K562 (cell line): ENCODE data around the gene ISG20L2. TPM values are rescaled to one million over a fixed set of nuclear protein-coding genes. Genes with fewer than 3 reads are reported as not detected.

Experiments used
- ARID2 ChIP-seq: fragments of 450-650 bp; IDR thresholded peaks from 2 replicates; pipeline ENCODE4 v1.6.1; 2017; ENCODE audit warnings: antibody characterized with exemption, mild to moderate bottlenecking
- CCAR2 ChIP-seq: fragments of 200-400 bp; formaldehyde crosslinking; IDR thresholded peaks from 2 replicates; pipeline ENCODE4 v1.6.1; 2017; ENCODE audit warnings: mild to moderate bottlenecking, low read depth, low read length
- GABPB1 ChIP-seq: sonication (generic); formaldehyde crosslinking; IDR thresholded peaks from 2 replicates; pipeline ENCODE4 v1.8.0; 2022; ENCODE audit warnings: mild to moderate bottlenecking, missing genetic modification reagents
- HNRNPK ChIP-seq: fragments of 200-400 bp; formaldehyde crosslinking; IDR thresholded peaks from one replicate; pipeline ENCODE4 v1.6.1; 2018; ENCODE audit warnings: mild to moderate bottlenecking, low read depth, low read length; ENCODE audit not compliant: poor library complexity, severe bottlenecking
- NCOA1 ChIP-seq: fragments of 450-650 bp; IDR thresholded peaks from 2 replicates; pipeline ENCODE4 v1.6.1; 2016; ENCODE audit warnings: low read depth
- NR2C2 ChIP-seq, 2 experiments: fragments of 200-800 bp in 1 of 2; sonication (Bioruptor generic) in 1 of 2; sonication (generic) in 1 of 2; formaldehyde crosslinking in 1 of 2; IDR thresholded peaks; 2 replicates each; pipeline versions ENCODE4 v1.6.1 to v1.8.0; 2016 to 2022; ENCODE audit warnings: mild to moderate bottlenecking in 1 of 2, missing compliant biosample characterization in 1 of 2, missing genetic modification characterization in 1 of 2, missing genetic modification reagents in 1 of 2
- POLR2G ChIP-seq: fragments of 200-400 bp; formaldehyde crosslinking; IDR thresholded peaks from 2 replicates; pipeline ENCODE4 v1.6.1; 2017; ENCODE audit warnings: low read depth, mild to moderate bottlenecking, antibody characterized with exemption, low read length, moderate library complexity
- RBM39 ChIP-seq: fragments of 200-400 bp; formaldehyde crosslinking; optimal IDR thresholded peaks from 2 replicates; pipeline ENCODE3; 2018; ENCODE audit warnings: low read depth, low read length
- U2AF2 ChIP-seq: fragments of 200-400 bp; formaldehyde crosslinking; optimal IDR thresholded peaks from 2 replicates; pipeline ENCODE3; 2017; ENCODE audit warnings: low read depth, mild to moderate bottlenecking, low read length
- WHSC1 ChIP-seq: IDR thresholded peaks from one replicate; pipeline ENCODE4 v1.6.1; 2012; ENCODE audit warnings: low read length, control low read depth, inconsistent platforms
- ZEB2 ChIP-seq: fragments of 450-650 bp; IDR thresholded peaks from 2 replicates; pipeline ENCODE4 v1.6.1; 2016
- ZNF347 ChIP-seq: fragments of 450-650 bp; formaldehyde crosslinking; IDR thresholded peaks from 2 replicates; pipeline ENCODE4 v1.4.0; 2020; ENCODE audit warnings: low read depth, mild to moderate bottlenecking, moderate library complexity
- polyA plus RNA-seq, 8 experiments: library from polyadenylated mRNA; depleted of rRNA in 4 of 8; stranded (reverse) in 5 of 8; unstranded in 3 of 8; fragments of >200 nt; fragmentation: Nextera tagmentation in 2 of 8; fragmentation: Illumina TruSeq in 1 of 8; extraction: Ambion mirVana in 2 of 8; extraction: Trizol in 1 of 8; gene quantifications; 2 replicates each; pipeline versions ENCODE4 v1.2.1 to v1.2.3, GENCODE V29; 2011 to 2014; ENCODE audit warnings: inconsistent platforms in 1 of 8, missing spikeins in 1 of 8
- total RNA-seq, 7 experiments: library from RNA; depleted of rRNA in 6 of 7; stranded (reverse); fragments of >200 nt in 6 of 7; fragmentation: Illumina TruSeq in 2 of 7; extraction: Trizol in 2 of 7; gene quantifications; 2 replicates each; pipeline versions ENCODE4 v1.2.1 to v1.2.3, GENCODE V29; 2011 to 2021; ENCODE audit warnings: low replicate concordance in 1 of 7
- TF ChIP-seq, protein P1 (sequence below): sonication (generic); formaldehyde crosslinking; IDR thresholded peaks from 2 replicates; pipeline ENCODE4 v1.5.0; 2020; ENCODE audit warnings: missing genetic modification reagents
- TF ChIP-seq, protein P2 (sequence below), 2 experiments: fragments of 450-650 bp; IDR thresholded peaks; 2 replicates each; pipeline ENCODE4 v1.6.1; 2018; ENCODE audit warnings: mild to moderate bottlenecking in 2 of 2, low read depth in 1 of 2; ENCODE audit not compliant: partially characterized antibody in 2 of 2
- TF ChIP-seq, protein P3 (sequence below): fragments of 450-650 bp; formaldehyde crosslinking; IDR thresholded peaks from 2 replicates; pipeline ENCODE4 v1.4.0; 2020; ENCODE audit warnings: mild to moderate bottlenecking, mixed read lengths
- TF ChIP-seq, protein P4 (sequence below): fragments of 450-650 bp; IDR thresholded peaks from 2 replicates; pipeline ENCODE4 v1.6.1; 2018; ENCODE audit warnings: mild to moderate bottlenecking, low read depth; ENCODE audit not compliant: partially characterized antibody
- TF ChIP-seq, protein P5 (sequence below): IDR thresholded peaks from 2 replicates; pipeline ENCODE4 v1.6.1; 2011; ENCODE audit not compliant: insufficient read length; ENCODE audit errors: extremely low read depth

Gene ISG20L2
- total and polyA plus RNA-seq, 9 of the 15 experiments (the other 6 are each of a cell fraction or from before 2014, with no cell fraction given), result 21.3 to 130 (median 50.3) TPM

DNA sequence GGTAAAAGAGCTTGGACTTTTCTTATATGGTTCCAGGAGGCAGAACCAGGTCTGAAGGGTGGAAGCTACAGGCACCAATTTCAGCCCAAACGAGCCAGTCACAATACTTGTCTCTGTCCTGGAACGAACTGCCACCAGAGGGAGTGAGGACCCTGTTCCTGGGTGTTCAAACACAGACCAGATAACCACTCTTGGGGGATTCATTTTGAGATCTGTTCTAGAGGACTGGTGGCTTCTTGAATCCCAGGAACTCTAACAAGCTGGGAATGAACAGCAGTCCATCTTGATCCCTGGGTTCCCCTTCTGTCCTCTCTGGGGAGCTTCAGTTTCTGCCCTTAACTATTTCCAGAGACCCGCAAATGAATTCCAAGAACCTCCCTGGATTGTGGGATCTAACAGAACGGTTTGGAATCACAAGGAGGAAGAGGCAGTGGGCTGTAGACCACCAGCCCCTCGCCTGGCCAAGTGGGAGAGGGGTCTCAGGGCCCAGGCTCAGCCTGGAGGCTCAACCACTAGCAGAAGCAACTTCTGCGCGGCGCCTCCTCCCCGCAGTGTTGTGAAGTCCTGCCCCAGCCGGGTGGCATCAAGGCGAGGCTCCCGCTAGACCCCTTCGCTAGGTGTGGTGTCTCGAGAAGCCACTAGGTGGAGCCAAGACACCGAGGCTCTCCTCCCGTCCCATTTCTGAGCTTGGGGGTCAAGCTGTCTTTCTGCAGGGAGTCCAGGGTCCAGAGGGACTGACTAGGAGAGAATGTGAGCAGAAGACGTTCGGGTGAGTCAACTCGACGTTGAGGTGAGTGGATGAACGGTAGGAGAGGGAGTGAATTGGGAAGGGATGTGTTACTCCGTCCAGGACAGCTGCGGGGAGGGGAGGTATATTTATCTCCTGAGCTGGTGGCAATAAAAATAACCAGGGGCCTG is 39.3 kb downstream of the ISG20L2 start (continued):
- TF ChIP-seq, protein P1, sequence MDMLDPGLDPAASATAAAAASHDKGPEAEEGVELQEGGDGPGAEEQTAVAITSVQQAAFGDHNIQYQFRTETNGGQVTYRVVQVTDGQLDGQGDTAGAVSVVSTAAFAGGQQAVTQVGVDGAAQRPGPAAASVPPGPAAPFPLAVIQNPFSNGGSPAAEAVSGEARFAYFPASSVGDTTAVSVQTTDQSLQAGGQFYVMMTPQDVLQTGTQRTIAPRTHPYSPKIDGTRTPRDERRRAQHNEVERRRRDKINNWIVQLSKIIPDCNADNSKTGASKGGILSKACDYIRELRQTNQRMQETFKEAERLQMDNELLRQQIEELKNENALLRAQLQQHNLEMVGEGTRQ (CRISPR knock-in tag), result no peak
- TF ChIP-seq U2AF2 (no peak), ZEB2 (no peak), POLR2G (peak; percentile 74), ZNF347 (CRISPR knock-in tag) (no peak), RBM39 (peak; percentile 65), GABPB1 (peak; percentile 73), NCOA1 (0 out of 2 replicates have a peak, but pooled peaks have one; percentile 11), HNRNPK (no peak), NR2C2 (CRISPR knock-in tag; IDR thresholded peaks at IDR 0.05) (no peak), NR2C2 (tag; IDR thresholded peaks at IDR 0.05) (no peak), CCAR2 (no peak), WHSC1 (no peak), ARID2 (peak; percentile 99)
- TF ChIP-seq, protein P2, sequence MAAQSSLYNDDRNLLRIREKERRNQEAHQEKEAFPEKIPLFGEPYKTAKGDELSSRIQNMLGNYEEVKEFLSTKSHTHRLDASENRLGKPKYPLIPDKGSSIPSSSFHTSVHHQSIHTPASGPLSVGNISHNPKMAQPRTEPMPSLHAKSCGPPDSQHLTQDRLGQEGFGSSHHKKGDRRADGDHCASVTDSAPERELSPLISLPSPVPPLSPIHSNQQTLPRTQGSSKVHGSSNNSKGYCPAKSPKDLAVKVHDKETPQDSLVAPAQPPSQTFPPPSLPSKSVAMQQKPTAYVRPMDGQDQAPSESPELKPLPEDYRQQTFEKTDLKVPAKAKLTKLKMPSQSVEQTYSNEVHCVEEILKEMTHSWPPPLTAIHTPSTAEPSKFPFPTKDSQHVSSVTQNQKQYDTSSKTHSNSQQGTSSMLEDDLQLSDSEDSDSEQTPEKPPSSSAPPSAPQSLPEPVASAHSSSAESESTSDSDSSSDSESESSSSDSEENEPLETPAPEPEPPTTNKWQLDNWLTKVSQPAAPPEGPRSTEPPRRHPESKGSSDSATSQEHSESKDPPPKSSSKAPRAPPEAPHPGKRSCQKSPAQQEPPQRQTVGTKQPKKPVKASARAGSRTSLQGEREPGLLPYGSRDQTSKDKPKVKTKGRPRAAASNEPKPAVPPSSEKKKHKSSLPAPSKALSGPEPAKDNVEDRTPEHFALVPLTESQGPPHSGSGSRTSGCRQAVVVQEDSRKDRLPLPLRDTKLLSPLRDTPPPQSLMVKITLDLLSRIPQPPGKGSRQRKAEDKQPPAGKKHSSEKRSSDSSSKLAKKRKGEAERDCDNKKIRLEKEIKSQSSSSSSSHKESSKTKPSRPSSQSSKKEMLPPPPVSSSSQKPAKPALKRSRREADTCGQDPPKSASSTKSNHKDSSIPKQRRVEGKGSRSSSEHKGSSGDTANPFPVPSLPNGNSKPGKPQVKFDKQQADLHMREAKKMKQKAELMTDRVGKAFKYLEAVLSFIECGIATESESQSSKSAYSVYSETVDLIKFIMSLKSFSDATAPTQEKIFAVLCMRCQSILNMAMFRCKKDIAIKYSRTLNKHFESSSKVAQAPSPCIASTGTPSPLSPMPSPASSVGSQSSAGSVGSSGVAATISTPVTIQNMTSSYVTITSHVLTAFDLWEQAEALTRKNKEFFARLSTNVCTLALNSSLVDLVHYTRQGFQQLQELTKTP (IDR thresholded peaks at IDR 0.05; ENCODE audit: low read depth in 1 of 2, partially characterized antibody in 2 of 2), result peak in 1 of 2 experiments; percentile 24
- TF ChIP-seq, protein P3, sequence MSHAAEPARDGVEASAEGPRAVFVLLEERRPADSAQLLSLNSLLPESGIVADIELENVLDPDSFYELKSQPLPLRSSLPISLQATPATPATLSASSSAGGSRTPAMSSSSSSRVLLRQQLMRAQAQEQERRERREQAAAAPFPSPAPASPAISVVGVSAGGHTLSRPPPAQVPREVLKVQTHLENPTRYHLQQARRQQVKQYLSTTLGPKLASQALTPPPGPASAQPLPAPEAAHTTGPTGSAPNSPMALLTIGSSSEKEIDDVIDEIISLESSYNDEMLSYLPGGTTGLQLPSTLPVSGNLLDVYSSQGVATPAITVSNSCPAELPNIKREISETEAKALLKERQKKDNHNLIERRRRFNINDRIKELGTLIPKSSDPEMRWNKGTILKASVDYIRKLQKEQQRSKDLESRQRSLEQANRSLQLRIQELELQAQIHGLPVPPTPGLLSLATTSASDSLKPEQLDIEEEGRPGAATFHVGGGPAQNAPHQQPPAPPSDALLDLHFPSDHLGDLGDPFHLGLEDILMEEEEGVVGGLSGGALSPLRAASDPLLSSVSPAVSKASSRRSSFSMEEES (CRISPR knock-in tag), result no peak
- TF ChIP-seq, protein P4, sequence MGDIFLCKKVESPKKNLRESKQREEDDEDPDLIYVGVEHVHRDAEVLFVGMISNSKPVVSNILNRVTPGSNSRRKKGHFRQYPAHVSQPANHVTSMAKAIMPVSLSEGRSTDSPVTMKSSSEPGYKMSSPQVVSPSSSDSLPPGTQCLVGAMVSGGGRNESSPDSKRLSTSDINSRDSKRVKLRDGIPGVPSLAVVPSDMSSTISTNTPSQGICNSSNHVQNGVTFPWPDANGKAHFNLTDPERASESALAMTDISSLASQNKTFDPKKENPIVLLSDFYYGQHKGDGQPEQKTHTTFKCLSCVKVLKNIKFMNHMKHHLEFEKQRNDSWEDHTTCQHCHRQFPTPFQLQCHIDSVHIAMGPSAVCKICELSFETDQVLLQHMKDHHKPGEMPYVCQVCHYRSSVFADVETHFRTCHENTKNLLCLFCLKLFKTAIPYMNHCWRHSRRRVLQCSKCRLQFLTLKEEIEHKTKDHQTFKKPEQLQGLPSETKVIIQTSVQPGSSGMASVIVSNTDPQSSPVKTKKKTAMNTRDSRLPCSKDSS, result no peak
- TF ChIP-seq, protein P5, sequence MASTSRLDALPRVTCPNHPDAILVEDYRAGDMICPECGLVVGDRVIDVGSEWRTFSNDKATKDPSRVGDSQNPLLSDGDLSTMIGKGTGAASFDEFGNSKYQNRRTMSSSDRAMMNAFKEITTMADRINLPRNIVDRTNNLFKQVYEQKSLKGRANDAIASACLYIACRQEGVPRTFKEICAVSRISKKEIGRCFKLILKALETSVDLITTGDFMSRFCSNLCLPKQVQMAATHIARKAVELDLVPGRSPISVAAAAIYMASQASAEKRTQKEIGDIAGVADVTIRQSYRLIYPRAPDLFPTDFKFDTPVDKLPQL, result no peak
